Naive B cell (primary cell): ENCODE results near the gene LHFPL2. TPM values are rescaled to one million over a fixed set of nuclear protein-coding genes. Genes with fewer than 3 reads are reported as not detected.

ENCODE experiments used
- ATAC-seq, 2 donors: fragments of 150-1000 bp; cut with Tn5 transposase; 2 replicates each; pipeline ENCODE4 v1.10.0; 2021; ENCODE audit warnings: low read depth in 2 of 2, mild to moderate bottlenecking in 2 of 2, moderate library complexity in 2 of 2
- DNase-seq: peaks from one replicate; pipeline ENCODE4 v3.0.0; 2022
- H3K27ac Mint-ChIP-seq, 6 donors: one replicate each; pipeline ENCODE4 v1.8.0; 2020 to 2022; ENCODE audit warnings: mild to moderate bottlenecking in 6 of 6, mixed read lengths in 6 of 6, moderate library complexity in 5 of 6, inconsistent platforms in 2 of 6
- H3K27me3 Mint-ChIP-seq, 3 donors: one replicate each; pipeline ENCODE4 v1.8.0; 2021 to 2022; ENCODE audit warnings: mixed read lengths in 3 of 3, mild to moderate bottlenecking in 1 of 3
- H3K36me3 Mint-ChIP-seq, 2 donors: one replicate each; pipeline ENCODE4 v1.8.0; 2020 to 2022; ENCODE audit warnings: mixed read lengths in 2 of 2, inconsistent platforms in 1 of 2, mild to moderate bottlenecking in 1 of 2
- H3K4me1 Mint-ChIP-seq, 3 donors: one replicate each; pipeline ENCODE4 v1.8.0; 2020 to 2022; ENCODE audit warnings: mixed read lengths in 3 of 3, inconsistent platforms in 1 of 3, mild to moderate bottlenecking in 1 of 3, moderate library complexity in 1 of 3
- H3K4me3 Mint-ChIP-seq, 8 donors: one replicate each; pipeline ENCODE4 v1.8.0; 2020 to 2022; ENCODE audit warnings: mild to moderate bottlenecking in 8 of 8, mixed read lengths in 8 of 8, moderate library complexity in 8 of 8, inconsistent platforms in 2 of 8
- H3K9me3 Mint-ChIP-seq, 7 donors: one replicate each; pipeline ENCODE4 v1.8.0; 2020 to 2022; ENCODE audit warnings: mixed read lengths in 7 of 7, mild to moderate bottlenecking in 5 of 7, inconsistent platforms in 2 of 7, moderate library complexity in 1 of 7
- polyA plus RNA-seq, 6 donors: library from polyadenylated mRNA; unstranded; fragments of 300-500 nt; fragmentation: Illumina TruSeq; gene quantifications; one replicate each; pipeline ENCODE4 v1.2.3, GENCODE V29; 2021; ENCODE audit warnings: low read depth in 6 of 6

Gene LHFPL2
- polyA plus RNA-seq, 6 donors from 2014 or later = 8.1 to 15.0 (median 12.3) TPM

DNA sequence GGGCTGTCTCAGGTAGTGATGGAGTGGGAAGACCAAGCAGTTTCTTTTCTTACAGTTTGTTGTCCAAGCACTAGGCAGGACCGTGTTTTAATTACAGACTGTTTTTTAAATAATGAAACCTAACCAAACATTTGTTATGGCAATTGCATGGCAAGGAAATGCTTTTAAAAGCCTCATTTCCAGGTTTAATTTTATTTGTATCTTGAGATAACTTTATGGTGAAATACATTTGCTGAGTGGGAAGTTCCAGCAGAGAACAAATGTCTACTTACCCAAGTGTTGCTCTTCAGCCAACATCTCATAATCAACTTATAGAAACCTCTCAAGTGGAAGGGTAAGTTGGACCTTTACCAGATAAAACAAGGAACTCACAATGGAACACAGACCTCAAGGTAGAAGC lies 11.8 kb upstream of the LHFPL2 start:
- Mint-ChIP-seq H3K27me3 (peaks cover 0 to 3% (median 0%) of the 10 kb centered on the region in 3 donors), H3K36me3 (no peaks in the 10 kb centered on the region), H3K9me3 (peaks cover 0 to 6% (median 0%) of the 10 kb centered on the region in 7 donors), H3K27ac (no peak overlapping the region), H3K4me3 (no peak overlapping the region), H3K4me1 (peaks cover 0 to 8% (median 0%) of the 10 kb centered on the region in 3 donors)
- DNase-seq (no peak), ATAC-seq (no peak)

- DNase-seq = no peak
- no peak overlapping the region for H3K4me3 Mint-ChIP-seq
- no peak for ATAC-seq
- no peaks in the 10 kb centered on the region for H3K27me3 Mint-ChIP-seq
- no peaks in the 10 kb centered on the region for H3K36me3 Mint-ChIP-seq
- no peak overlapping the region for H3K27ac Mint-ChIP-seq
- H3K9me3 Mint-ChIP-seq = peaks cover 0 to 6% (median 0%) of the 10 kb centered on the region in 7 donors
- H3K4me1 Mint-ChIP-seq = peaks cover 0 to 8% (median 0%) of the 10 kb centered on the region in 3 donors
Observed at GRCh38 chr5:78659714-78660113, 11.1 kb upstream of the LHFPL2 start.

- Mint-ChIP-seq H3K27me3 (no peaks in the 10 kb centered on the region), H3K9me3 (peaks cover 0 to 6% (median 0%) of the 10 kb centered on the region in 7 donors), H3K4me3 (no peak overlapping the region), H3K36me3 (no peaks in the 10 kb centered on the region), H3K27ac (peak overlapping the region in 1 of 6 donors; percentile 50), H3K4me1 (peaks cover 0 to 8% (median 0%) of the 10 kb centered on the region in 3 donors)
- DNase-seq (no peak), ATAC-seq (no peak)
Observed at GRCh38 chr5:78659114-78659513, 10.5 kb upstream of the LHFPL2 start.

- Mint-ChIP-seq H3K4me3 (no peak overlapping the region), H3K4me1 (peaks cover 0 to 8% (median 0%) of the 10 kb centered on the region in 3 donors), H3K36me3 (no peaks in the 10 kb centered on the region), H3K9me3 (peaks cover 0 to 6% (median 0%) of the 10 kb centered on the region in 7 donors), H3K27me3 (no peaks in the 10 kb centered on the region), H3K27ac (no peak overlapping the region)
- DNase-seq (no peak), ATAC-seq (no peak)
Observed at GRCh38 chr5:78657201-78657600, 8.6 kb upstream of the LHFPL2 start.

GRCh38 chr5:78655746-78656290 lies 7.2 kb upstream of the LHFPL2 start:
- no peak for DNase-seq
- Mint-ChIP-seq H3K9me3 (peaks cover 0 to 6% (median 0%) of the 10 kb centered on the region in 7 donors), H3K27me3 (no peaks in the 10 kb centered on the region), H3K4me3 (no peak overlapping the region), H3K36me3 (no peaks in the 10 kb centered on the region), H3K4me1 (peaks cover 0 to 4% (median 0%) of the 10 kb centered on the region in 3 donors), H3K27ac (no peak overlapping the region)
- no peak for ATAC-seq

GRCh38 chr5:78654386-78654785 lies 5.8 kb upstream of the LHFPL2 start:
- Mint-ChIP-seq H3K27me3 (no peaks in the 10 kb centered on the region), H3K9me3 (peaks cover 0 to 6% (median 0%) of the 10 kb centered on the region in 7 donors), H3K4me3 (no peak overlapping the region), H3K36me3 (no peaks in the 10 kb centered on the region), H3K4me1 (peaks cover 6 to 9% (median 8%) of the 10 kb centered on the region in 3 donors), H3K27ac (no peak overlapping the region)
- ATAC-seq (no peak), DNase-seq (no peak)

DNA sequence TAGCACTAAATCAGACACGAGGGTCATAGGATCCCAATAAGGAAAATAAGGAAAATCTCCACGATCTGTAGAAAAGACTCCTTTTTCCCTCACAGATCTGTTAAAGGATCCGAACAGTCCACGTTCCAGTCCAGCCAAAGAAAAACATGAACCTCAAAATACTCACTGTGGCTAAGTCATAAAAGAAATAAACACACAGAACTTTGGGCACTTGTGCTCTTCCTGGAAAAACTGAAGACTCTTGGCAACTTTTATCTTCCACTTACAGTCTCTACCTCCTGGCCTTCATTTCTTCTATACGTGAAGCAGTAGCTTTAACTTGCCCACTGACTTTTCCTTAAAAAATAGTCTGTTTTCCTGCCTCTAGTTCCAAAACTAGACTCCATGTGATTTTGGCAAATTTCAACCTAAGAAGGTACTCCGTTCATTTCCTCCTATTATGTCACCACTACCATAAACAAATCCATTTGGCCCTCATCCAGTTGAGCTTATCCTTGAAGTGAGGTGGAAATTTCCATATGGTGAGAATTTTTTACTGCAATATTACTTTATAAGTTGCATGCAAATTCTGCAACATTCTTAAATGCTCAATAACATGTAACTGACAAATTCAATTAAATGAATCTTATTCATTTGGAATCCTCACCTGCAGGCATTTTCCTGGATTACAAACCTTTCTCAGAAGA lies 5.3 kb upstream of the LHFPL2 start:
- Mint-ChIP-seq H3K9me3 (peaks cover 0 to 6% (median 0%) of the 10 kb centered on the region in 7 donors), H3K27ac (no peak overlapping the region), H3K27me3 (no peaks in the 10 kb centered on the region), H3K4me1 (peaks cover 6 to 9% (median 9%) of the 10 kb centered on the region in 3 donors), H3K36me3 (no peaks in the 10 kb centered on the region), H3K4me3 (no peak overlapping the region)
- no peak for ATAC-seq
- no peak for DNase-seq

GRCh38 chr5:78653031-78653430 lies 4.5 kb upstream of the LHFPL2 start:
- H3K27me3 Mint-ChIP-seq = no peaks in the 10 kb centered on the region
- peaks cover 5 to 9% (median 6%) of the 10 kb centered on the region in 3 donors for H3K4me1 Mint-ChIP-seq
- DNase-seq (no peak), ATAC-seq (no peak)
- H3K4me3 Mint-ChIP-seq = no peak overlapping the region
- peaks cover 0 to 2% (median 0%) of the 10 kb centered on the region in 7 donors for H3K9me3 Mint-ChIP-seq
- no peaks in the 10 kb centered on the region for H3K36me3 Mint-ChIP-seq
- peak overlapping the region in 1 of 6 donors; percentile 15 for H3K27ac Mint-ChIP-seq

- H3K4me3 Mint-ChIP-seq = peak overlapping the region in 1 of 8 donors; percentile 70
- H3K4me1 Mint-ChIP-seq = peaks cover 10 to 21% (median 18%) of the 10 kb centered on the region in 3 donors
- DNase-seq (no peak), ATAC-seq (no peak)
- H3K9me3 Mint-ChIP-seq = no peaks in the 10 kb centered on the region
- no peaks in the 10 kb centered on the region for H3K27me3 Mint-ChIP-seq
- H3K27ac Mint-ChIP-seq = no peak overlapping the region
- H3K36me3 Mint-ChIP-seq = peaks cover 0 to 3% of the 10 kb centered on the region in 2 donors
Observed at GRCh38 chr5:78651468-78651867, 2.9 kb upstream of the LHFPL2 start.

- DNase-seq (no peak), ATAC-seq (no peak)
- Mint-ChIP-seq H3K4me3 (peak overlapping the region in 5 of 8 donors; percentile 48 to 86 (median 79)), H3K9me3 (no peaks in the 10 kb centered on the region), H3K4me1 (peaks cover 10 to 25% (median 20%) of the 10 kb centered on the region in 3 donors), H3K27ac (peak overlapping the region in 1 of 6 donors; percentile 88), H3K36me3 (peaks cover 0 to 3% of the 10 kb centered on the region in 2 donors), H3K27me3 (no peaks in the 10 kb centered on the region)
Observed at GRCh38 chr5:78650531-78650930, 2.0 kb upstream of the LHFPL2 start.

DNA sequence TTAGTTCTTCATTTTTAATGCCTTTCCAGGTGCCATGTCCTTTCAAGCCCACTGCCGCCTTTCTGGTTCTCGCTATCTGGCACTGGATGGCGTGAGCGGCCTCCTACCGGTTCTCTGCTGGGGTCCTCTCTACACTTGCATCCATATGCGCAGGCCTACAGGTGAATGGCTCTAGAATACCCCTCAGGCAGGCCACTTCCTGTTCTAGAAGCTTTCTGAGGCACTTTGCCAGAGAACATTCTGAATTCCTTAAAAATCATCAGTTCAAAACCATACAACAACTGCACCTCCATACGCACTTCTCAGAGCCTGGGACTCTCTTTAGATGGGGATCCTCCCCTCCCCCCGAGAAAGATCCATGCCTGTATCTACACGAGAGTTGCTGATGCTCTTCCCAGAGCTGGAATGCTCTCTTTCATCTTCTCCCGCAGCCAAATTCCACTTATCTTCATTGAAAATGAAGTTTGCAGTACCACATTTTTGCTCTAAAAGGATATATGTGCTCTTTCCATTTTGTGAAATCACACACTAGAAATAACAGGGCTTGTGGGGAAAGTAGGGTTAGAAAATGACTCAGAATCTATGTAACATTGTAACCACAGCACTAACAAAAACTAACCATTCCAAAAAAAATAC lies 1.4 kb upstream of the LHFPL2 start:
- DNase-seq (no peak), ATAC-seq (no peak)
- Mint-ChIP-seq H3K4me3 (peak overlapping the region; percentile 74 to 95 (median 83)), H3K36me3 (peaks cover 0 to 3% of the 10 kb centered on the region in 2 donors), H3K9me3 (no peaks in the 10 kb centered on the region), H3K27me3 (no peaks in the 10 kb centered on the region), H3K27ac (peak overlapping the region in 5 of 6 donors; percentile 19 to 88 (median 80)), H3K4me1 (peaks cover 10 to 27% (median 20%) of the 10 kb centered on the region in 3 donors)

GRCh38 chr5:78649211-78649695 lies 681 bp upstream of the LHFPL2 start:
- H3K27me3 Mint-ChIP-seq = no peaks in the 10 kb centered on the region
- no peak for ATAC-seq
- DNase-seq = no peak
- H3K9me3 Mint-ChIP-seq = no peaks in the 10 kb centered on the region
- H3K4me3 Mint-ChIP-seq = peak overlapping the region; percentile 52 to 95 (median 82)
- peaks cover 10 to 34% (median 24%) of the 10 kb centered on the region in 3 donors for H3K4me1 Mint-ChIP-seq
- H3K27ac Mint-ChIP-seq = peak overlapping the region in 3 of 6 donors; percentile 29 to 88 (median 63)
- H3K36me3 Mint-ChIP-seq = peaks cover 0 to 9% of the 10 kb centered on the region in 2 donors

DNA sequence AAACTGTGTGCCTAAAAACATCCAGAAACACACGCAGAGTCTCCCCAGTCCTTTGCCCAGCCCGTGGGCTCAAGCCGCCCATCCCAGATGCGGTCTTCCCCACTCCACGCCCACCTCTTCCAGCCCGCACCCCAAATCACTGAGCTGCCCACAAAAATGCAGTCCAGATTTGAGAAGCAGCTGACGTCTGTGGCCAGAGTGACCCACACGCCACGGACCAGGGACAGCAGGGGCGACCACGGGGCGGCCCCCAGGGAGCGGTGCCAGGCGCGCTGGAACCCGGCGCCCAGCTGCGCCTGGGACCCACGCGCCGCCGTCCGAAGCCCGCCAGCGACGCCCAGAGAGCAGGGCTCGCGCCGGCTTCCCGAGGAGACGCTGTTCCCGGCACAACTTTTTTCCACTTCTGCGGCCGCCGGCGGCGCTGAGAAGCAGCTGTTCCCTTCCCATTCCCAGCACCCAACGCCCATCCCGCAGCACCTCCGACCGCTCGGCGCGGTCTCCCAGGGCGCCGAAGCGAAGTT lies 674 bp downstream of the LHFPL2 start:
- ATAC-seq (peak; percentile 14 to 20), DNase-seq (no peak)
- peaks cover 0 to 11% of the 10 kb centered on the region in 2 donors for H3K36me3 Mint-ChIP-seq
- peaks cover 12 to 39% (median 26%) of the 10 kb centered on the region in 3 donors for H3K4me1 Mint-ChIP-seq
- no peaks in the 10 kb centered on the region for H3K27me3 Mint-ChIP-seq
- H3K27ac Mint-ChIP-seq = peak overlapping the region in 5 of 6 donors; percentile 46 to 91 (median 82)
- H3K9me3 Mint-ChIP-seq = no peaks in the 10 kb centered on the region
- H3K4me3 Mint-ChIP-seq = peak overlapping the region; percentile 79 to 95 (median 92)
